G401.6 (cell line): ENCODE data around the gene MRPS18B.
A peak's percentile ranks its signal among the peaks of the same experiment; 100 is the strongest.

ENCODE experiments used
- FAIRE-seq: peaks from 2 replicates; lab custom pipeline; 2012; peaks lifted over from hg19 to GRCh38; lab: Jason Lieb, UNC

Gene MRPS18B

DNA sequence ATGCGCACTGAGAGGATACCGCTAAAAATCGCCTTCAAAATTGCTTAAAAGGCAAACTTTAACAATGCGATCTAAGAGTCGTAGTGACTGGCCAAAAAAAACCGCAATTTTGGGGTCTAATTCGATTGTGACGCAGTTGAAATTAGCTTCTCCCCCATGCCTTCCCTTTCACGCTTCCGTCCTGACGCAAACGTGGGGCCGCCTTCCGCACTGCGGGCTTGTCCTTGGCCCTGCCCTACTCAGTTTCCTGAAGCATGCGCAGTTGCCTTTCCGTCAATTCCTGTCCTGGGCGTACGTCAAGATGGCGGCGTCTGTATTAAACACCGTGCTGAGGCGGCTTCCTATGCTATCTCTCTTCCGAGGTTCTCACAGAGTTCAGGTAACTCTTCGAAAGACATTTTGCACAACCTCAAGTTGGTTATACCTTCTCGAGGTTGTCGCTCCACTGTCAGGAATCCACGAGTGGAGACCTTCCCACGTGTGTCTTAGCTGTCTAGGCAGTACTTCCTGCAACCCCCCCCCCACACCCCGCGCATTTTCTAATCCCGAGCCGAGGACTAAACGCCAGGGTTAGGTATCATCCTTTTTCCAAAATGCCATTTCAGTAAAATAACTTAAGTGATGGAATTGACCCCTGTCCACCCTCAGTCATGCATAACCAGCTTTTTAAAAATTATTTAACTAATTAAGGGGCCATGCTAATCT lies at the start of gene MRPS18B:
MRPS18B (plus strand) TSS at position 276 of the 705 bp plus-strand sequence; CDS start at position 302, 26 bp downstream.
- no peak for FAIRE-seq

DNA sequence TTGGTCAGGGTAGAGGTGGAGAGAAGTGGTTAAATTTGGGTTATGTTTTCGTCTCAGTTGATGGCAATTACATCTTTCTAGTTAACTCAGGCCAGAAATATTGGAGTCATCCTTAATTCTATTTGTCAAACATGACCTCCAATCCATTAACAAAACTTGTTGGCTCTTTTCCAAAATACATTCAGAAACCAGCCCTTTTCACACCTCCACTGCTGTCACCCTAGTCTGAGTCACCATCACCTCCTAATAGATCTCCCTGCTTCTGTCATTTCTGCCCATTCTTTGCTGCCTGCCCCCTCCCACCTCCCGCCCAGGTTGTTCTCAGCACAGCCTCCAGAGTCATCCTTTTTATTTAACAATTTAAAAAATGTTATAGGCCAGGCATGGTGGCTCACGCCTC lies 49.4 kb upstream of the MRPS18B start:
- no peak for FAIRE-seq

DNA sequence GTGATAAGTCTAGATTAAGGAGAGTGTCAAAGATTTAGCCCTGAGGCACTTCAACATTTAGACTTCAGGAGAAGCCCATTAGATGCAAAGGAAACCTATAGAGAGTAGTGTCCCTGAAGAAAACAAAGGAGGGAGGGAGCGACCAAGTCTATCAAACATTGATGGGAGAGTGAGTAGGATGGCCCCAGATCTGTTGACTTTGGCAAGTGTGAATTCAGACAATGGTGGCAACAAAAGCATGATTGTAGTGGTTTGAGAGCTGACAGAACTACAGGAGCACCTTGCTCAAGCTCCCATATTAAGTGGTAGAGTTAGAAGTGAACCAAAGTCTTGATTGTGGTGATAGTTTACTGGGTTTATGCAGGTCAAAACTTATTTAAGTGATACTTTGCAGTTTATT lies 47.4 kb upstream of the MRPS18B start:
- no peak for FAIRE-seq

DNA sequence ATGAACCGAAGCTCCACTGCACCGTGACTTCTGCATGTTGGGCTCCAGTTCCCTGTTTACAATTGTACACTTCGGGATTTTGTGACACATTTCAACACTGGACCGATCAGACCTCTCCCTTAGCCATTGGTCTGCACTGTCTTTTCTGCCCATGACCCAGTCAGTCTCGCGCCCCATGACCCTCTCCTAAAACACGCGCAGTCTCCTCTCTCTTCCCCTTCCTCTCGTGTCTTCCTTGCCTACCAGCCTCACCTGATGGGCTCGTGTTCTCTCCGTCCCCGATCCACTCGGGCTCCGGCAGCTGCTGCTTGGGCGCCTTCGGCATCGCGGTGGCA lies 46.9 kb upstream of the MRPS18B start:
- no peak for FAIRE-seq

DNA sequence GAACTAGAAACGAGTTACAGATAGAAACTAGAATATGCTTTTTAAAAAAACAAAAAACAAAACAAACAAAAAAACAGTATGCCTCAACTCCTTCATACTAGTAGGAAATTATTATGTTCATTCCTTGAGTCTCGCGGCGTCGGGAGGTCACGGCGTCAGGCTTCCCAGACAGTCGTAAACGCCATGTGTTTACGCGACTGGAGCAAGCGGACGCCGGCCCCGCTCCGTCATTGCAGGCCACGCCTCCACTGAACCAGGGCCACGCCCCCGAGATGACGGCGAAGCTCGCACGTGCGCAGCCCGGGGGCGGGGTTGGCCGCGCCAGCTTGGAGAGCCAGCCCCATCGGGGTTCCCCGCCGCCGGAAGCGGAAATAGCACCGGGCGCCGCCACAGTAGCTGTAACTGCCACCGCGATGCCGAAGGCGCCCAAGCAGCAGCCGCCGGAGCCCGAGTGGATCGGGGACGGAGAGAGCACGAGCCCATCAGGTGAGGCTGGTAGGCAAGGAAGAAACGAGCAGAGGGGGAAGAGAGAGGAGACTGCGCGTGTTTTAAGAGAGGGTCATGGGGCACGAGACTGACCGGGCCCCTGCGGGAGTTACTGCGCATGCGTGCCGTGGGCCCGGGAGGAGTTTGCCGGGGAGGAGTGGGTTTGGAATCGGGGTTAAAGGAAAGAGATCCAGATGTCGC lies 46.4 kb upstream of the MRPS18B start, which contains the start of gene ABCF1:
ABCF1 (plus strand) TSS at position 368 of the 687 bp plus-strand sequence; CDS start at position 414, 46 bp downstream.
- peak; percentile 96 for FAIRE-seq

DNA sequence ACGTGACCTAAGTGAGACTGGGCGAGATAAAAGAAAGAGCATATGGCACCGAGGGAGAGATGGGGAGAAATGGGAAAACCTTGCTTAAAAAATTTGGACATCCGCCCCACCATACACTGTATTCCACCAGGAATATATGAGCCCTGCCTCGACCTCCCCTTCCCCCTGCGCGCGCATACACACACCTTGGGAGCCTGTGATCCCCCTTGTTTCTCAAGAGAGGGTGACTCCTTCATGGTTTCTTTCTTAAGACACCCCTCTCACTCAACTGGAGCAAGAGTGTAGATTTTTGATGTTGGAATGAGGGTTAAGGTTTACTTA lies 45.9 kb upstream of the MRPS18B start:
- FAIRE-seq, result no peak

DNA sequence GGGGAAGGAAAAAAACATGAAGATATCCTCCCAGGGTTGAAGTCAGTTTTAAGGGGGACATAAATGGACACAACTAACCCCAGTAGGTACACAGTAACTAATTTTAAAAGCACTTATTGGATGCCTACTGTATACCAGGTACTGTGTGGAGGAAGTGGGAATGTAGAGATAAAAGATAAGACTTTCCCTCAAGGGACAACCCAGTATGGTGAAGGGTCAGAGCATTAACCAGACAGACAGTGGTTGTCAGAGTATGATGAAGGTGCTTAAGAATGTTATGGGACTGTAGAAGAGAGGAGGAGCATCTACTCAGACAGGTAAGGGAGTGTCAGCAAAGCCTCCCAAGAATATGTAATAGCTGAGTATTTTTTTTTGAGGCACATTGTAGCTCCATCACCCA lies 45.5 kb upstream of the MRPS18B start:
- FAIRE-seq, result no peak

DNA sequence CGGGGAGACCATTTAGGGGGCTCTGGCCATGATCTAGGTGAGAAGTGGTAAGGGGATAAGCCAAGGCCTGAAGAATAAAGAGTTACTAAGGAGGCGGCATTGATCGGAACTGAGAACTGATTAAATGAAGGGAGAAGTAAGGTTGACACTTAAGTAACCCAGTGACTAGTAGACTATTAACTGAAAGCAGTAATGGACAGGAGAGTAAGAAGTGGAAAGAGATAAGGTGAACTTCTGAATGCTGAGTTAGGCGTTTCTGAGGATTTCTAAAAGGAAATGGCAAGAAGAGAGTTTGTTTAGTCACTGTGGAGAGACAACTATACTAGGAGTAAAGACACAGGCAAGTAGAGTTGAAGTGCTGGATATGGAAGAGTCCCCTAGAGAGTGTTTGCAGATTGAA lies 44.5 kb upstream of the MRPS18B start:
- no peak for FAIRE-seq

DNA sequence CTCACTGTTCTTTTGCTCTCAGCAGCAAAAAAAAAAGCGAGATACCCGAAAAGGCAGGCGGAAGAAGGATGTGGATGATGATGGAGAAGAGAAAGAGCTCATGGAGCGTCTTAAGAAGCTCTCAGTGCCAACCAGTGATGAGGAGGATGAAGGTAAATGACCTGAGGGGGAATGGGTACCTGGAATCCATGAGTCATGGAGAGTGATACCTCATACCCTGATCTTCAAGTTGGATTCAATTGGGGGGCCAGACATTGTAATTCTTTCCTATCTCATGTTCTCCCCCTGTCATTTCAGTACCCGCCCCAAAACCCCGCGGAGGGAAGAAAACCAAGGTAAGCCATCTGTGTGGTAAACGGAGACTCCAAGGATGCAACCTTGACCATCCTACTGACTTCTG lies 39.6 kb upstream of the MRPS18B start:
- no peak for FAIRE-seq

DNA sequence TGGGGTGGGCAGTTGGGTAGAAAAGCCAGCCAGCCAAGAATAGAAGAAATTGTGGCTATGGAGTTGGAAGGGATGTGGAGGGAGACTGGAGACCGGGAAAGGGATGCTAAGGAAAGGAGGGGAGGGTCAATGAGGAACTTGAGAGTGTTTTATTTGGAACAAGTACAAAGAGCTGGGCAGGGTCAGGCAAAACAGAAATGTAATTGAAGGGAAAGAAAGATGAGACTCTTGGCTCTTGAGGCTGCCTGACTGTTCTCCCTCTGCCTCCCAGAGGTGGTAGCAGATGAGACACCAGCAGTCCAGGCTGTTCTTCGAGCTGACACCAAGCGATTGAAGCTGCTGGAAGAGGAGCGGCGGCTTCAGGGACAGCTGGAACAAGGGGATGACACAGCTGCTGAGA lies 33.7 kb upstream of the MRPS18B start:
- FAIRE-seq, result no peak

DNA sequence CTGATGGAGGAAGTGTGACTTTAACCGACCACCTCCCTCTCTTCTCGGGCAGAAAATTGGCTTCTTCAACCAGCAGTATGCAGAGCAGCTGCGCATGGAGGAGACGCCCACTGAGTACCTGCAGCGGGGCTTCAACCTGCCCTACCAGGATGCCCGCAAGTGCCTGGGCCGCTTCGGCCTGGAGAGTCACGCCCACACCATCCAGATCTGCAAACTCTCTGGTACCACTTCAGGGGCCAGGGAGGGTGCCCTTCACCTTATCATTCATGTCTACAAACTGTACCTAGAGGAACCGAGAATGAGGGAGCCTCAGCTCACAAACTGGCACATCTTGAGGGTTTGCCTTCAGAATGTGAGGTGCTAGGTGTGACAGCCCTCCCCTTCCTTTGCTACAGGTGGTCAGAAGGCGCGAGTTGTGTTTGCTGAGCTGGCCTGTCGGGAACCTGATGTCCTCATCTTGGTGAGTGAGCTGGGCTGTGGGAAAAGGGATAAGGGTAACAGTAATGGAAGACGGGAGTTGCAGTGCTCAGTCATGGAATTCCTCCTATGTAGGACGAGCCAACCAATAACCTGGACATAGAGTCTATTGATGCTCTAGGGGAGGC lies 27.8 kb upstream of the MRPS18B start:
- no peak for FAIRE-seq

DNA sequence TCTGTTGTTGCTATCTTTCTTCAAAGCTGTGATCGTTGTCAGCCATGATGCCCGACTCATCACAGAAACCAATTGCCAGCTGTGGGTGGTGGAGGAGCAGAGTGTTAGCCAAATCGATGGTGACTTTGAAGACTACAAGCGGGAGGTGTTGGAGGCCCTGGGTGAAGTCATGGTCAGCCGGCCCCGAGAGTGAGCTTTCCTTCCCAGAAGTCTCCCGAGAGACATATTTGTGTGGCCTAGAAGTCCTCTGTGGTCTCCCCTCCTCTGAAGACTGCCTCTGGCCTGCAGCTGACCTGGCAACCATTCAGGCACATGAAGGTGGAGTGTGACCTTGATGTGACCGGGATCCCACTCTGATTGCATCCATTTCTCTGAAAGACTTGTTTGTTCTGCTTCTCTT lies 27.1 kb upstream of the MRPS18B start:
- FAIRE-seq, result no peak

DNA sequence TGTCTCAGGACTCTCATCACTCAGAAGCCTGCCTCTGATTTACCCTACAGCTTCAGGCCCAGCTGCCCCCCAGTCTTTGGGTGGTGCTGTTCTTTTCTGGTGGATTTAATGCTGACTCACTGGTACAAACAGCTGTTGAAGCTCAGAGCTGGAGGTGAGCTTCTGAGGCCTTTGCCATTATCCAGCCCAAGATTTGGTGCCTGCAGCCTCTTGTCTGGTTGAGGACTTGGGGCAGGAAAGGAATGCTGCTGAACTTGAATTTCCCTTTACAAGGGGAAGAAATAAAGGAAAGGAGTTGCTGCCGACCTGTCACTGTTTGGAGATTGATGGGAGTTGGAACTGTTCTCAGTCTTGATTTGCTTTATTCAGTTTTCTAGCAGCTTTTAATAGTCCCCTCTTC lies 26.6 kb upstream of the MRPS18B start:
- FAIRE-seq, result no peak

DNA sequence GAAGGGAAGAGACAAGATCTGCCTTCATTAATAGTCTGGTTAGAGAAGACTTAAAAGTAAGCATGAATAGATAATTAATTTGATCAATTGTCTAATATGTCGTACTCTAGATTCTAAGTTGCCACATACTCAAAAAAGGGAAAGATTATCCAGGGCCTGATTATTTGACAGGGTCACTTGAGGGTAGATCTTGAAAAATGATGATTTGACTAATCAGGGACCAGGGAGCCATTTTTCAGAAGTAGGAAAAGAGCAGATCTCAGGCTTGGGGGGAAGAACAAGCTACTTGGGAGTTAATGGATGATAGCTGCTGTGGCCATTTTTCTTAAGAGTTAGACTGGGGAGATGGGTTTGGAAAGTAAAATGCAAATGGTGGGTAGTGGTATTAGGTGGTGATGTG lies 25.4 kb upstream of the MRPS18B start:
- FAIRE-seq, result no peak

DNA sequence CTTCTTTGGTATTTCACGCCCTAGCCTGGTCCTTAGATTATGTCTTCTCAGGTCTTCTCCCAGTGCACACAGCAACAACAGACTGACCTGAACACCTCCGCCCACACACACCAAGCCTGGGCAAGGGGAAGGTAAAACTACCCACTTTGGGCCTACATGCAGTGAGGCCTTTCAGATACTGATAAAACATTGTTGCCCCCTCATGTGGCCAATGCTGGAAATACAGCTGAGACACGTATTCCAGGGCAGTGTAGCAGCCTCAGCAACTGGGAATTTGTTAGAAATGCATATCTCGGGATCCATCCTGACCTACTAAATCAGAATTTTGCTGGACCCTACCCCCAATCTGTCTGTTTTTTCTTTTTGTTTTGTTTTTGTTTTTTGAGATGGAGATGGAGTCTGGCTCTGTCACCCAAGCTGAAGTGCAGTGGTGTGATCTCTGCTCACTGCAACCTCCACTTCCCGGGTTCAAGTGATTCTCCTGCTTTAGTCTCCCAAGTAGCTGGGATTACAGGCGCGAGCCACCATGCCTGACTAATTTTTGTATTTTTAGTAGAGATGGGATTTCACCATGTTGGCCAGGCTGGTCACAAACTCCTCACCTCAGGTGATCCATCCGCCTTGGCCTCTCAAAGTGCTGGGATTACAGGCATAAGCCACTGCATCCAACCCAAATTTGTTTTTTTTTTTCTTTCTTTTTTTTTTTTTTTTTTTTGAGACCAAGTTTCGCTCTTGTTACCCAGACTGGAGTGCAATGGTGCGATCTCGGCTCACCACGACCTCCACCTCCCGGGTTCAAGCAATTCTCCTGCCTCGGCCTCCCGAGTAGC lies 20.1 kb upstream of the MRPS18B start:
- FAIRE-seq, result peak; percentile 93

DNA sequence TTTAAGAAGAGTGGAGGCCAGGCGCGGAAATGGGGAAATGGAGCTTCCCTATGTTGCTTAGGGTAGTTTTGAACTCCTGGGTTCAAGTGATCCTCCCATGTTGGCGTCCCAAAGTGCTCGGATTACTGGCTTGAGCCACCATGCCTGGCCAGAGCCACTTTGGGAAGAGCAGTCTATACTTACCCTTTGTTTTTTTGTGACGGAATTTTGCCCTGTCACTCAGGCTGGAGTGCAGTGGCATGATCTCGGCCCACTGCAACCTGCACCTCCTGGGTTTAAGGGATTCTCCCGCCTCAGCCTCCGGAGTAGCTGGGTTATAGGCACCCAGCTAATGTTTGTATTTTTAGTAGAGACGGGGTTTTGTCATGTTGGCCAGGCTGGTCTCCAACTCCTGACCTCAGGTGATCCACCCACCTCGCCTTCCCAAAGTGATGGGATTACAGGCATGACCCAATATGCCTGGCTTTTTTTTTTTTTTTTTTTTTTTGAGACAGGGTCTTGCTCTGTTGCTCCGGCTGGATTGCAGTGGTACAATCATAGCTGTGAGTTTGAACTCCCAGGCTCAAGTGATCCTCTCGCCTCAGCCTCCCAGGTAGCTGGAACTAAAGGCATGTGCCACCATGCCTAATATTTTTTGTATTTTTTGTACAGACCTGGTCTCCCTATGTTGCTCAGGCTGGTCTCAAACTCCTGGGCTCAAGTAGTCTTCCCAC lies 18.6 kb upstream of the MRPS18B start:
- FAIRE-seq, result no peak

DNA sequence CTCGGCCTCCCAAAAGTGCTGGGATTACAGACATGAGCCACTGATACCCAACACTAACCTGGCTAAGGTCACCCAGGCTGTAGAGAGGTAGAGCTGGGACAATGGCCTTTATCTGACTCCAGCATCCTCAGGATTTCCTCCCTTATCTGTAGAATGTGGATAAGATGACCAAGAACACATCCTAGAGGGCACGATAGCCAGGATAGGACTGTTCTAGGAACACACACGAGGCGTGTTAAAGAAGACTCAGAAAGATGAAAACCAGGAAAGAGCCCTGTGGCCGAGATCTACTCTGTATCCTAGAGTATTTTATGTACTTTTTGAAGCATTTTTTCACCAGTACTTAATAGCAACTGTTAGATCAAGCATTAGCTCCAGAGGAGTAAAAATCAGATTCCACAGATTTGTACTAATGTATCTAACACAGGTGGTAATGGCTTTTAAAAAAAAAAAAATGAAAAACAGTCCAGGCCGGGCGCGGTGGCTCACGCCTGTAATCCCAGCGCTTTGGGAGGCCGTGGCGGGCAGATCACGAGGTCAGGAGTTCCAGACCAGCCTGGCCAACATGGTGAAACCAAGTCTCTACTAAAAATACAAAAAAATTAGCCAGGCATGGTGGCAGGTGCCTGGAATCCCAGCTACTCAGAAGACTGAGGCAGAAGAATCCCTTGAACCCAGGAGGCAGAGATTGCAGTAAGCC lies 17.9 kb upstream of the MRPS18B start:
- FAIRE-seq, result no peak

DNA sequence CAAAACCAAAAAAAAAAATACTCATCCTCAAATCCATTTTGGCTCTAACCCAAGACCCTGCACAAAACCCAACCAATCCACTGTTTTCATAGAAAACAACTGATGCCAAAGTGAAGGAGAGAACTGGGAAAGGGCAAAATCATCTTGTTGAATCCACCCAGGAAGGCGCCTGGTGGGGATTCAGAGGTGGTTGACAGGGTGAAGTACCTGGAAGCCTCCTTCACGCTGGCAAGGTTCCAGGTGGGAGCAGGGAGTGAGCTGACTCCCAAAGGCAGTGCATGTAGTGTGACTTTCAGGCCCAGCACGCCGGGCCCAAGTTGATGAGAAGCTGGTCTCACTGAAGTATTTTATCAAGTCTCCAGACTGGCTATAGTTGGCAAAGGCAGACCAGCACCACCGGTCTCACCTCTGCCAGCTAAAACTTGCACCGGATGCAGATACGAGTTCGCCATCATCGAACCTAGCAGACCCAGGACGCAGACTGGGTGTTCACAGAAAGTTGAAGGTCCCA lies 17.1 kb upstream of the MRPS18B start:
- no peak for FAIRE-seq

DNA sequence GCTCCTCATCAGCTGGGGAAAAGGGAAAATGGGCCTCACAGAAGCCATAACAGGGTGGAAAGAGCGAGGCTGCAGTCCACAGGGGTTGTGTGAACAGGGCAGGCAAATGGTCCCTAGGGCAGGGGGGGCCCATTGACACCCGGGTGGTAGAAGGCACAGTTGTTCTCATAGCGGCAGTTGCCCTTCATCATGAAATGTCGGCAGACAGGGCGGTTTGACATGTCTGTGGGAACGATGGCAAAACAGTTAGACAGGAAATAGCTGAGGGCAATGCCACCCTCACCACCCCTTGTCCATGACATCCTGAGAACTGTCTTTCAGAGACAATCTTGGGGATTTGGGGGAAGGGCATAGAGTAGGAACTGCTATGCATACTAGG lies 16.2 kb upstream of the MRPS18B start:
- FAIRE-seq, result no peak

DNA sequence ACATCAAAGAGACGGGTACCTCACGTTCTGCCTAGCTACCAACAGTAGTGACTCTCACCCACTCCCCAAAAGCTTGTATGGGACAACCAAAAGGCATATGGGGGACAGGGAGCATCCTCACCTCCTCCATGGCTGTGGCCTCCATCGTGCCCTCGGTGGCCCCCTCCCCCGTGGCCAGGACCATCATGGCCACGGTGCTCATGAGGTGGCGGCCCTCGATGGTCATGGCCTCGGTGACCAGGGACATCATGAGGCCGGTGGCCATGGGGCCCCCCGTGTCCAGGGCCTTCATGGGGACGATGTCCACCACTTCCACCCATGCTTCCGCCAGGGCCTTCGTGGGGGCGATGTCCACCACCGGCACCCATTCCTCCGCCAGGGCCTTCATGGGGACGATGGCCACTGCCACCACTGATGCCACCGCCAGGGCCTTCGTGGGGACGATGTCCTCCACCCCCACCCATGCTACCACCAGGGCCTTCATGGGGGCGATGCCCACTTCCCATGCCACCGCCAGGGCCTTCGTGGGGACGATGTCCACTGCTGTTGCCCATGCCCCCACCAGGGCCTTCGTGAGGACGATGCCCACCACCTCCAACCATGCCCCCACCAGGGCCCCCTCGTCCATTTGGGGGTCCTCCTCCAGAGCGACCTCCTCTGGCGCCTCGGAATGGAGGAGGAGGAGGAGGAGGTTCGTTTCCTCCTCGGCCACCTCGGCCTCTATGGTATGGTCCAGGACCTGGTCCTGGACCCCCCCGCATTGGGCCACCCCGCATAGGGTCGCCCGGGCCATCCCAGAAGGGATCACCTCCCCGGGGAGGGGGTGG lies 15.6 kb upstream of the MRPS18B start:
- no peak for FAIRE-seq

DNA sequence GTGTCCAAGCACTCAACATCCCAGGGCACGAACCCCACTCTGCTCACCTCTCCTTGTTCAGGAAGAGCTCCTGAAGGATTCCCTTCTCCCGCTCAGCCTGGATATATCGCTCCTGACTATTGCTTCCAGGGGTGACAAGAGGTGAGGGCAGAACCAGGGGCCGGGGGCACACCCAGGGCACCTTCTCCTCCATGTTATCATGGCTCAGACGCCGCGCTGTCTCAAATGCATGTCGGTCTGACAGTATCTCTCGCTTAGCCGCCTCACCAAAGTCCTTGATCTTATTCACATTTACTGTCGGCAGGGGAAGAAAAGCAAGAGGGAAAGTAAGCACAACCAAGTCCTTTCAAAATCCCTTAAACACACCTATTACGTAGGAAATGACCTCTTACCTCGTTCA lies 13.7 kb upstream of the MRPS18B start:
- FAIRE-seq, result no peak
